Measurements from ENCODE around the gene LRFN4.

Gene LRFN4

DNA sequence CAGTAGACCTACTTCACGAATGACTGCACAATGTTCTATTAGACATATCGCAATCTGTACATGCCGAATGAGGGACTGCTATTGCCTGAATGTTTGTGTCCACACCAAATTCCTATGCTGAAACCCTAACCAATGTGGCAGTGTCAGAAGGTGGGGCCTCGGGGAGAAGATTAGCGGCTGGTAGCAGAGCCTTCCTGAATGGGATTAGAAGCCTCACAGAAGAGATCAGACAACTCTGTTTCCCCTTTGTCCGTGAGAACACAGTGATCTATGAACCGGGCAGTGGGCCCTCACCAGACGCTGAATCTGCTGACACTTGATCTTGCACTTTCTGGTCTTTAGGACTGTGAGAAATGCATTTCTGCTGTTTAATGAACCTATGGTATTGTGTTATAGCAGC lies 33.1 kb downstream of the LRFN4 start:
- Histone ChIP-seq H3K9ac (ENCODE audit: low read length) (no peak overlapping the region), H3K27ac (ENCODE audit: low read length) (no peak overlapping the region), H3K27me3 (replicated peaks; ENCODE audit: insufficient read depth, low read length) (peaks cover 30% of the 10 kb centered on the region), H4K20me1 (ENCODE audit: insufficient read depth, low read length) (no peaks in the 10 kb centered on the region), H3K79me2 (ENCODE audit: low read length) (no peaks in the 10 kb centered on the region), H3K4me2 (ENCODE audit: low read depth, low read length) (no peak overlapping the region), H3K36me3 (replicated peaks; ENCODE audit: insufficient read depth, low read length) (no peaks in the 10 kb centered on the region), H3K9me3 (replicated peaks; ENCODE audit: insufficient read depth, low read length) (no peaks in the 10 kb centered on the region), H3K4me3 (ENCODE audit: low read length) (no peak overlapping the region), H3F3A (ENCODE audit: insufficient read depth, low read length) (no peaks in the 10 kb centered on the region), H2AFZ (ENCODE audit: low read length) (no peak overlapping the region), H3K9me2 (replicated peaks; ENCODE audit: insufficient read depth, low read length) (no peaks in the 10 kb centered on the region), H3K4me1 (ENCODE audit: low read length) (no peaks in the 10 kb centered on the region)
- no peak for DNase-seq
- TF ChIP-seq, protein P1, sequence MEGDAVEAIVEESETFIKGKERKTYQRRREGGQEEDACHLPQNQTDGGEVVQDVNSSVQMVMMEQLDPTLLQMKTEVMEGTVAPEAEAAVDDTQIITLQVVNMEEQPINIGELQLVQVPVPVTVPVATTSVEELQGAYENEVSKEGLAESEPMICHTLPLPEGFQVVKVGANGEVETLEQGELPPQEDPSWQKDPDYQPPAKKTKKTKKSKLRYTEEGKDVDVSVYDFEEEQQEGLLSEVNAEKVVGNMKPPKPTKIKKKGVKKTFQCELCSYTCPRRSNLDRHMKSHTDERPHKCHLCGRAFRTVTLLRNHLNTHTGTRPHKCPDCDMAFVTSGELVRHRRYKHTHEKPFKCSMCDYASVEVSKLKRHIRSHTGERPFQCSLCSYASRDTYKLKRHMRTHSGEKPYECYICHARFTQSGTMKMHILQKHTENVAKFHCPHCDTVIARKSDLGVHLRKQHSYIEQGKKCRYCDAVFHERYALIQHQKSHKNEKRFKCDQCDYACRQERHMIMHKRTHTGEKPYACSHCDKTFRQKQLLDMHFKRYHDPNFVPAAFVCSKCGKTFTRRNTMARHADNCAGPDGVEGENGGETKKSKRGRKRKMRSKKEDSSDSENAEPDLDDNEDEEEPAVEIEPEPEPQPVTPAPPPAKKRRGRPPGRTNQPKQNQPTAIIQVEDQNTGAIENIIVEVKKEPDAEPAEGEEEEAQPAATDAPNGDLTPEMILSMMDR (IDR thresholded peaks at IDR 0.05; ENCODE audit: low read length): no peak
- TF ChIP-seq EZH2phosphoT487 (IDR thresholded peaks at IDR 0.05; ENCODE audit: low read length) (no peak), EZH2 (optimal IDR thresholded peaks at IDR 0.05; ENCODE audit: low read depth, low read length) (no peak)

DNA sequence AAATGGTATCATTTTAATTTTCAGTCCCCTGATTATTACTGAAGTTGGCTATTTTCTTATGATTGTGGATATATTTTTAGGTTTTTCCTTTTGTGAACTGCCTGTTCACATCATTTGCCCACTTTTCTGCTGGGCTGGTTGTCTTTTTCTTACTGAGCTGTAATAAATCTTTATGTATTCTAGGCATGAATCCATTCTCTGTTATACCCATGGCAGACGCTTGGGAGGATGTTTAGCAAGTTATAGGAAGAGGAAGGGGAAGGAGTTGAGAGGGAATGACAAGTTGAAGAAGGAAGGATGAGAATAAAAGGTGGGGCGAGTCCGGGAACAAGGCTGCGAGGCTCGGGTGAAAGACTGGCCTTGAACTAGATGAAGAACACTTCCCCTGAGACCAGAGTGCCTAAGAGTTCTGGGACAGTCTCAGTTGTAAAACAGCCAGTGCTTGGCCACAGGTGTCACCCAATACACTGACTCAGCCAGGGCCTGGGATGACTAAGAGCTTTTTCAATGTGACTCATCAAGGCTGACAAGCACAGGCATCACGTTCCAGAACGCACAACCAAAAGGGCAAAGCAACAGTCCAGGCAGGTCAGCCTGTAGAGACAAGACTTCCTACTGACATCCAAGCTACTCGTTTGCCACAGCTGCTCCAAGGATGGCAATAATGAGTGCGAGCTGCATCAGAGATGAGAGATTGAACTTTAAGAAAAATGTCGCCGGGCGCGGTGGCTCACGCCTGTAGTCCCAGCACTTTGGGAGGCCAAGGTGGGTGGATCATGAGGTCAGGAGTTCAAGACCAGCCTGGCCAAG lies 35.2 kb downstream of the LRFN4 start:
- Histone ChIP-seq H3K4me2 (ENCODE audit: low read depth, low read length) (no peak overlapping the region), H3K9ac (ENCODE audit: low read length) (no peak overlapping the region)
- DNase-seq: peak; percentile 47

DNA sequence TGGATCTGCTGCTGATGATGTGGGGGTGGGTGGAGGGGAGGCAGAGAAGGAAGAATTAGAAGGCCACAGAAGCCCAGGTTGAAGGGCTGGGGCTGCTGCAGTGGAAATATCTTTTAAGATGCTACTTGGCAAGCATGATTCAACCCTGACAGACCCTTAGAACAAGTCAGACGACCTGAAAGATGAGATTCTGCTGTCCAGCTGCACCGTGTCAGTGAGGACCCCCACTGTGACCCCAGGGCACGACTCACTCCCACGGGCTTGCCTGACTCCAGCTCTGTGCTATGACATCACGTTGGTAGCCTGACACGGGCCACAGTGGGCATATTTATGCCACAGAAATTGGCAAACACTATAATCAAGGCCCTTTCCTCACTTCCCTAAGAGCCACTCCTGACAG lies 36.0 kb downstream of the LRFN4 start:
- no peaks in the 10 kb centered on the region for H3F3A ChIP-seq (ENCODE audit: insufficient read depth, low read length)
- H3K27ac ChIP-seq (ENCODE audit: low read length): no peak overlapping the region
- TF ChIP-seq EZH2phosphoT487 (IDR thresholded peaks at IDR 0.05; ENCODE audit: low read length) (no peak), EZH2 (optimal IDR thresholded peaks at IDR 0.05; ENCODE audit: low read depth, low read length) (no peak)
- TF ChIP-seq, protein P1 (IDR thresholded peaks at IDR 0.05; ENCODE audit: low read length): no peak
- peaks cover 29% of the 10 kb centered on the region for H3K27me3 ChIP-seq (replicated peaks; ENCODE audit: insufficient read depth, low read length)
- H3K4me2 ChIP-seq (ENCODE audit: low read depth, low read length): no peak overlapping the region
- no peaks in the 10 kb centered on the region for H3K36me3 ChIP-seq (replicated peaks; ENCODE audit: insufficient read depth, low read length)
- no peak overlapping the region for H3K4me3 ChIP-seq (ENCODE audit: low read length)
- H2AFZ ChIP-seq (ENCODE audit: low read length): no peak overlapping the region
- H3K79me2 ChIP-seq (ENCODE audit: low read length): no peaks in the 10 kb centered on the region
- H3K4me1 ChIP-seq (ENCODE audit: low read length): no peaks in the 10 kb centered on the region
- H4K20me1 ChIP-seq (ENCODE audit: insufficient read depth, low read length): no peaks in the 10 kb centered on the region
- H3K9ac ChIP-seq (ENCODE audit: low read length): no peak overlapping the region
- no peaks in the 10 kb centered on the region for H3K9me2 ChIP-seq (replicated peaks; ENCODE audit: insufficient read depth, low read length)
- H3K9me3 ChIP-seq (replicated peaks; ENCODE audit: insufficient read depth, low read length): no peaks in the 10 kb centered on the region
- no peak for DNase-seq

More for the DNA sequence above, 35.2 kb downstream of the LRFN4 start:
- H3F3A ChIP-seq (ENCODE audit: insufficient read depth, low read length): no peaks in the 10 kb centered on the region
- no peaks in the 10 kb centered on the region for H4K20me1 ChIP-seq (ENCODE audit: insufficient read depth, low read length)
- peaks cover 28% of the 10 kb centered on the region for H3K27me3 ChIP-seq (replicated peaks; ENCODE audit: insufficient read depth, low read length)
- H2AFZ ChIP-seq (ENCODE audit: low read length): no peak overlapping the region
- no peak overlapping the region for H3K27ac ChIP-seq (ENCODE audit: low read length)
- H3K79me2 ChIP-seq (ENCODE audit: low read length): no peaks in the 10 kb centered on the region
- no peaks in the 10 kb centered on the region for H3K9me3 ChIP-seq (replicated peaks; ENCODE audit: insufficient read depth, low read length)
- no peaks in the 10 kb centered on the region for H3K9me2 ChIP-seq (replicated peaks; ENCODE audit: insufficient read depth, low read length)
- TF ChIP-seq EZH2phosphoT487 (IDR thresholded peaks at IDR 0.05; ENCODE audit: low read length): no peak
- TF ChIP-seq, protein P1 (IDR thresholded peaks at IDR 0.05; ENCODE audit: low read length): no peak
- TF ChIP-seq EZH2 (optimal IDR thresholded peaks at IDR 0.05; ENCODE audit: low read depth, low read length): no peak
- no peak overlapping the region for H3K4me3 ChIP-seq (ENCODE audit: low read length)
- no peaks in the 10 kb centered on the region for H3K36me3 ChIP-seq (replicated peaks; ENCODE audit: insufficient read depth, low read length)
- no peaks in the 10 kb centered on the region for H3K4me1 ChIP-seq (ENCODE audit: low read length)
